Esophagus squamous epithelium (tissue), 5 donors: ENCODE results near the gene NUDT16L1. TPM values are rescaled to one million over a fixed set of nuclear protein-coding genes. Genes with fewer than 3 reads are reported as not detected.

ENCODE experiments used
- DNase-seq: peaks from one replicate; lab custom pipeline; 2025; lab: John Stamatoyannopoulos, UW
- H3K27ac ChIP-seq, 4 donors: fragments of 200-600 bp; sonication (generic); one replicate each; pipeline ENCODE4 v1.5.1; 2016 to 2019; ENCODE audit warnings: mild to moderate bottlenecking in 1 of 4
- H3K27me3 ChIP-seq, 4 donors: fragments of 200-600 bp; sonication (generic); 1 replicate in 3 of 4; 2 replicates in 1 of 4; pipeline versions ENCODE4 v1.5.1 to v1.6.0; 2017 to 2021; ENCODE audit warnings: antibody characterized with exemption in 1 of 4
- H3K36me3 ChIP-seq, 3 donors: fragments of 200-600 bp; sonication (generic); one replicate each; pipeline ENCODE4 v1.5.1; 2016 to 2019
- H3K4me1 ChIP-seq, 3 donors: fragments of 200-600 bp; sonication (generic); one replicate each; pipeline ENCODE4 v1.5.1; 2017 to 2019
- H3K4me3 ChIP-seq, 4 donors: fragments of 200-600 bp; sonication (generic); 1 replicate in 3 of 4; 2 replicates in 1 of 4; pipeline ENCODE4 v1.5.1; 2016 to 2019; ENCODE audit warnings: mild to moderate bottlenecking in 2 of 4, moderate library complexity in 1 of 4
- H3K9me3 ChIP-seq, 3 donors: fragments of 200-600 bp; sonication (generic); one replicate each; pipeline ENCODE4 v1.5.1; 2016 to 2019
- POLR2A ChIP-seq, 4 donors: fragments of 450-650 bp; IDR thresholded peaks; one replicate each; pipeline ENCODE4 v1.6.1; 2017; ENCODE audit warnings: antibody characterized with exemption in 4 of 4, mild to moderate bottlenecking in 4 of 4, moderate library complexity in 3 of 4
- WGBS, 2 donors: methylation state at CpG; one replicate each; pipeline ENCODE4 v1.1.5; 2018; 5-methylcytosine and 5-hydroxymethylcytosine counted together
- intact Hi-C: fragments of 100-400 bp; cut with DNase I; formaldehyde crosslinking; loops from one replicate; pipeline ENCODE4 v1.15.0; 2022
- total RNA-seq, 4 donors: library from RNA; depleted of rRNA; stranded (reverse); fragments of >200 nt; gene quantifications; one replicate each; pipeline ENCODE4 v1.1.0, GENCODE V29; 2016
- TF ChIP-seq, protein P1 (sequence below), 6 experiments: fragments of 450-650 bp in 4 of 6; fragments of 200-600 bp in 2 of 6; sonication (generic) in 2 of 6; IDR thresholded peaks; one replicate each; pipeline ENCODE4 v1.5.1; 2016 to 2019; ENCODE audit warnings: antibody characterized with exemption in 6 of 6, mild to moderate bottlenecking in 4 of 6, moderate library complexity in 4 of 6
- donor health status: DM: yes; HTN: yes; CAD: no.

Gene NUDT16L1
- total RNA-seq, 4 donors from 2014 or later, result 18.5 to 27.8 (median 21.0) TPM

DNA sequence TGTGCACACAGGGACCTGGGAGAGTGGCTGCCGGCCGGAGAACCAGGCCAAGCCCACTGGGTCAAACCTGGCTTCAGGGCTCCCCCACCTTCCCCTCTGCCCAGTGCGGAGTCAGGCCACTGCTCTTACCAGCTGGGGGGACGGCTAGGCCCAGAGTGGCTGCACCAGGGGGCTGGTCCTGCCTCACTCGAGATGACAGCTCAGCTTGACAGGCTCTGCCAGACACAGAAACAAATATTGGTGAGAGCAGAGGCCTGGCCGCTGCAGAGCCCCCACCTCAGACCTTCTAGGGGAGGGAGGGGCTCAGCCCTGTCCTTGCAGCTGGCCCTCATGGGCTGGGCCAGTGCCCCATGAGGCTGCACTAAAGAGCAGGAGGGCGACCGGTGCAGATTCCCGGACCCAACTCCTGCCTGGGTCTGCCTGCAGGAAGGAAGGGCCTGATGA lies 4.5 kb downstream of the NUDT16L1 start:
- Histone ChIP-seq H3K27ac (no peak overlapping the region), H3K4me1 (peaks cover 11 to 55% (median 14%) of the 10 kb centered on the region in 3 donors), H3K4me3 (no peak overlapping the region), H3K36me3 (peaks cover 23 to 81% (median 33%) of the 10 kb centered on the region in 3 donors), H3K9me3 (no peaks in the 10 kb centered on the region), H3K27me3 (no peaks in the 10 kb centered on the region)
- WGBS, 2 donors, result 80% methylated on average over 2 of the region's 9 CpGs; no CpG with 5 or more reads in 1 of the 2 donors
- no peak for DNase-seq
- no peak for TF ChIP-seq POLR2A (IDR thresholded peaks at IDR 0.05)
- TF ChIP-seq, protein P1, sequence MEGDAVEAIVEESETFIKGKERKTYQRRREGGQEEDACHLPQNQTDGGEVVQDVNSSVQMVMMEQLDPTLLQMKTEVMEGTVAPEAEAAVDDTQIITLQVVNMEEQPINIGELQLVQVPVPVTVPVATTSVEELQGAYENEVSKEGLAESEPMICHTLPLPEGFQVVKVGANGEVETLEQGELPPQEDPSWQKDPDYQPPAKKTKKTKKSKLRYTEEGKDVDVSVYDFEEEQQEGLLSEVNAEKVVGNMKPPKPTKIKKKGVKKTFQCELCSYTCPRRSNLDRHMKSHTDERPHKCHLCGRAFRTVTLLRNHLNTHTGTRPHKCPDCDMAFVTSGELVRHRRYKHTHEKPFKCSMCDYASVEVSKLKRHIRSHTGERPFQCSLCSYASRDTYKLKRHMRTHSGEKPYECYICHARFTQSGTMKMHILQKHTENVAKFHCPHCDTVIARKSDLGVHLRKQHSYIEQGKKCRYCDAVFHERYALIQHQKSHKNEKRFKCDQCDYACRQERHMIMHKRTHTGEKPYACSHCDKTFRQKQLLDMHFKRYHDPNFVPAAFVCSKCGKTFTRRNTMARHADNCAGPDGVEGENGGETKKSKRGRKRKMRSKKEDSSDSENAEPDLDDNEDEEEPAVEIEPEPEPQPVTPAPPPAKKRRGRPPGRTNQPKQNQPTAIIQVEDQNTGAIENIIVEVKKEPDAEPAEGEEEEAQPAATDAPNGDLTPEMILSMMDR (IDR thresholded peaks at IDR 0.05), result no peak
- intact Hi-C loops, result loop anchor here (10.0 kb wide), 1 partner anchor 257 kb away; the partner anchor contains the start of gene SEC14L5

DNA sequence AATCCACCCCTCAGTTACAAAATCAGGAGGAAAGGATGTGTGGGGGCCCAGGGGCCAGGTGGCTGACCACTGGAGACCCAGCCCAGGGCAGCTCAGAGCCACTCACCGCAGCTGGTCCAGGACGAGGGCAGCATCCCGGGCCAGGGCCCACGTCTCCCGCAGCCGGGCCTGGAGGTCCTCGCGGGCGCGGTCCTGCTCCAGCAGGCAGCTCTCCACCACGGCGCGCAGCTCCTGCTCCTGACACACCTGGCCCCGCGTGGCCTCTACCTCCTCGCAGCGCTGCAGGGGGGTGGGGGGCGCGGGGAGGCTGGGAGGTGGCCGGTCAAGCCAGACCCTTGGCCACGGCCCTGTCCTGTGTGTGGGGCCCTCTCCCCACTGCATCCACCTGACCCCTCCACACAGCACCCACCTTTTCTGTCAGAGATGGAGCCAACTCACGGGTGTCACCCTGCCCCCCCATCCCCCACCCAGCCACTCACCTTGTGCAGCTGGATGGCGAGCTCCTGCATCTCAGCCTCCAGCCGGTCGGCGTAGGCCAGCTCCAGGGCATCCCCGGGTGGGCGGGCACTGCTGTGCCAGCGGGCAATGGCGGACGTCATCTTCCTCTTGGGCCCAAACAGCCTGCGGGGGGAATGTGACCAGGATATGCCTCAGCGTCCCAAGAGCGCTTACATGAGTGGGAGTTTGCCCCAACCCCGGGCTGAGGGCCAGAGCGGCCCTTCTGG lies 5.1 kb downstream of the NUDT16L1 start:
- TF ChIP-seq POLR2A (IDR thresholded peaks at IDR 0.05), result no peak
- TF ChIP-seq, protein P1 (IDR thresholded peaks at IDR 0.05), result no peak
- no peak overlapping the region for H3K27ac ChIP-seq
- intact Hi-C loops, result loop anchor here (10.0 kb wide), 1 partner anchor 256 kb away; the partner anchor contains the start of gene SEC14L5
- H3K4me1 ChIP-seq, result peaks cover 9 to 51% (median 11%) of the 10 kb centered on the region in 3 donors
- WGBS, 2 donors, result 90 to 100% methylated on average over 1 to 2 of the region's 36 CpGs
- H3K36me3 ChIP-seq, result peaks cover 23 to 87% (median 33%) of the 10 kb centered on the region in 3 donors
- H3K4me3 ChIP-seq, result no peak overlapping the region
- no peak for DNase-seq
- H3K9me3 ChIP-seq, result no peaks in the 10 kb centered on the region
- no peaks in the 10 kb centered on the region for H3K27me3 ChIP-seq

DNA sequence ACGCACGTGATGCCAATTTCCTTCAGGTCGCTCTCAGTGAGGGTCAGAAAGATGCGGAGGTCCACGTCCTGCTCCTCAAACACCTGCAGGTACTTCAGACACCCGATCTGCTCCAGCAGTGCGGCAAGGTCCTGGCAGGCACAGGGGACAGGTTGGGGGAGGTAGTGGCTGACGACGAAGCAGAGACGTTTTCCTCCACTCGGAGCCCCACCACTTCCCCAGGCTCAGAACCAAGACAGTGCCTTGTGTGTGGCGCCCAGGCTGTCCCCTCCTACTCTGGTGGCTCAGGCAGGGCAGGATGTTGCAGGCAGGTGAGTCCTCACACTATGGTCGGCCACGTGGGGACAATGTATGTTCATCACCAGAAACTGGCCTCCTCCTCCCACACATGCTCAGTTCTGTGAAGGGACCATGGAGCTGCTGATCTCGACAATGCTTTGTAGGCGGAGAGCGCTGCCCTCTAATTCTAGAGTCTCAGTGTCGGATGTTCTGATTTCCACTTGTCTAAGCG lies 5.7 kb downstream of the NUDT16L1 start:
- intact Hi-C loops, result loop anchor here (10.0 kb wide), 1 partner anchor 256 kb away; the partner anchor contains the start of gene SEC14L5
- no peak overlapping the region for H3K4me3 ChIP-seq
- H3K27me3 ChIP-seq, result no peaks in the 10 kb centered on the region
- DNase-seq, result no peak
- no peaks in the 10 kb centered on the region for H3K9me3 ChIP-seq
- H3K4me1 ChIP-seq, result peaks cover 9 to 48% (median 11%) of the 10 kb centered on the region in 3 donors
- peaks cover 25 to 93% (median 37%) of the 10 kb centered on the region in 3 donors for H3K36me3 ChIP-seq
- no peak overlapping the region for H3K27ac ChIP-seq
- no peak for TF ChIP-seq POLR2A (IDR thresholded peaks at IDR 0.05)
- TF ChIP-seq, protein P1 (IDR thresholded peaks at IDR 0.05), result no peak
- 87 to 93% methylated on average over 8 to 12 of the region's 19 CpGs for WGBS, 2 donors

DNA sequence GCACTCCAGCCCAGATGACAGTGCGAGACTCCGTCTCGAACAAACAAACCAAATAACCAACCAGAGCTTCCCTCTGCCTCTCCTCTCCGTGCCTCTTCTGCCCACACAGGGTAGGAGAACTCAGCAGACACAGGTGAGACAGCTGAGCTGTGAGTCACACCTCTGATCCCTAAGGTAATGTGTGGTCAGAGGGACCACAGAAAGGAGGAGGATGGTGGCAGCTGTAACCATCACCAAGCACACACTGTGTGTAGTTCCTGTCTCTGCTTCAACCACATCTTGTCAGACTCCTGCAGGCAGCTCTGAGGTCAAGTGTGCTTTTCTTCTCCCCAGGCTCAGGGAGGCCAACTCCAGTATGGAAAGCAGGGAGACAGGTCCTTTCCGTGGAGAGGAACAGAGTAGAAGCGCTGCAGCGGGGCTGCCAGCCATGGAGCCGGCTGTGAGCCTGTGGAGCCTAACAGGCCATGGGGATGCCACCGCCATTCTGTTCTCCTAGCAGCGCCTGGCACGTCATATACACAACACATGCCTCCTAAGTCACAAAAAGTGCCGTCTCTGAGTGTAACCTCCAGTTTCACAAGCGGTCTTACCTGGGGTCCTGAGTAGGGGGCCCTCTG lies 7.1 kb downstream of the NUDT16L1 start:
- H3K27me3 ChIP-seq, result no peaks in the 10 kb centered on the region
- peaks cover 28 to 99% (median 40%) of the 10 kb centered on the region in 3 donors for H3K36me3 ChIP-seq
- DNase-seq, result no peak
- TF ChIP-seq, protein P1 (IDR thresholded peaks at IDR 0.05), result no peak
- no peak for TF ChIP-seq POLR2A (IDR thresholded peaks at IDR 0.05)
- no peak overlapping the region for H3K4me3 ChIP-seq
- no peak overlapping the region for H3K27ac ChIP-seq
- intact Hi-C loops, result no loop called here
- 88 to 100% methylated on average over 2 to 11 of the region's 13 CpGs for WGBS, 2 donors
- H3K4me1 ChIP-seq, result peaks cover 0 to 42% (median 0%) of the 10 kb centered on the region in 3 donors
- H3K9me3 ChIP-seq, result no peaks in the 10 kb centered on the region
